Hepatocyte (in vitro differentiated cells): ENCODE data around the gene SNRNP200. TPM values are rescaled to one million over a fixed set of nuclear protein-coding genes. Genes with fewer than 3 reads are reported as not detected.
A peak's percentile ranks its signal among the peaks of the same experiment; 100 is the strongest.

ENCODE experiments used
- DNase-seq: peaks from one replicate; pipeline ENCODE4 v3.0.0-alpha.2; 2016; ENCODE audit warnings: low spot score
- H2AFZ ChIP-seq: fragments of 200-600 bp; sonication (generic); 2 replicates; pipeline ENCODE4 v1.6.0; 2016; ENCODE audit warnings: antibody characterized with exemption, mild to moderate bottlenecking
- H3K27ac ChIP-seq: fragments of 200-600 bp; sonication (generic); 2 replicates; pipeline ENCODE4 v1.5.1; 2016; ENCODE audit warnings: mild to moderate bottlenecking
- H3K27me3 ChIP-seq: fragments of 200-600 bp; sonication (generic); 2 replicates; pipeline ENCODE4 v1.6.1; 2016
- H3K36me3 ChIP-seq: fragments of 200-600 bp; sonication (generic); replicated peaks from 2 replicates; pipeline ENCODE4 v1.5.1; 2016; ENCODE audit warnings: low read depth; ENCODE audit not compliant: insufficient read depth
- H3K4me1 ChIP-seq: fragments of 200-600 bp; sonication (generic); 2 replicates; pipeline ENCODE4 v1.5.1; 2016; ENCODE audit warnings: mild to moderate bottlenecking, moderate library complexity; ENCODE audit not compliant: insufficient read depth
- H3K4me2 ChIP-seq: fragments of 200-600 bp; sonication (generic); 2 replicates; pipeline ENCODE4 v1.6.0; 2016
- H3K4me3 ChIP-seq: fragments of 200-600 bp; sonication (generic); 2 replicates; pipeline ENCODE4 v1.5.1; 2016; ENCODE audit warnings: mild to moderate bottlenecking
- H3K79me2 ChIP-seq: fragments of 200-600 bp; sonication (generic); 2 replicates; pipeline ENCODE4 v1.6.0; 2017; ENCODE audit warnings: mild to moderate bottlenecking
- H3K9me2 ChIP-seq: fragments of 200-600 bp; sonication (generic); replicated peaks from 2 replicates; pipeline ENCODE4 v1.6.0; 2017; ENCODE audit warnings: mild to moderate bottlenecking; ENCODE audit not compliant: insufficient read depth
- H3K9me3 ChIP-seq: fragments of 200-600 bp; sonication (generic); 2 replicates; pipeline ENCODE4 v1.5.1; 2016; ENCODE audit warnings: low read depth, mild to moderate bottlenecking
- H4K20me1 ChIP-seq: fragments of 200-600 bp; sonication (generic); 2 replicates; pipeline ENCODE4 v1.6.0; 2016; ENCODE audit warnings: mild to moderate bottlenecking; ENCODE audit not compliant: insufficient read depth, poor library complexity, severe bottlenecking
- CTCF ChIP-seq: fragments of 200-600 bp; sonication (generic); IDR thresholded peaks from 2 replicates; pipeline ENCODE4 v1.5.1; 2016; ENCODE audit warnings: antibody characterized with exemption, mild to moderate bottlenecking; ENCODE audit not compliant: poor library complexity
- EZH2 ChIP-seq: fragments of 200-600 bp; sonication (generic); IDR thresholded peaks from 2 replicates; pipeline ENCODE4 v1.6.1; 2016; ENCODE audit warnings: antibody characterized with exemption, mild to moderate bottlenecking, borderline replicate concordance
- EZH2phosphoT487 ChIP-seq: fragments of 200-600 bp; sonication (generic); IDR thresholded peaks from one replicate; pipeline ENCODE4 v1.6.1; 2018; ENCODE audit warnings: antibody characterized with exemption, mild to moderate bottlenecking, low read depth, moderate library complexity; ENCODE audit not compliant: unreplicated experiment, severe bottlenecking
- WGBS: methylation state at CpG from one replicate; pipeline ENCODE4 v1.1.6; 2016; ENCODE audit warnings: low lambda C conversion rate; ENCODE audit errors: missing lambda C conversion rate; 5-methylcytosine and 5-hydroxymethylcytosine counted together
- polyA plus RNA-seq: library from polyadenylated mRNA; unstranded; fragments of >200 nt; fragmentation: Nextera tagmentation; extraction: Ambion mirVana; gene quantifications from 2 replicates; pipeline ENCODE4 v1.2.1, GENCODE V29; 2016
- total RNA-seq: library from RNA; depleted of rRNA; stranded (reverse); fragments of >200 nt; gene quantifications from 2 replicates; pipeline ENCODE4 v1.2.3, GENCODE V29; 2014

Gene SNRNP200
- total and polyA plus RNA-seq, 2 experiments from 2014 or later, result 59.8 to 60.9 TPM

DNA sequence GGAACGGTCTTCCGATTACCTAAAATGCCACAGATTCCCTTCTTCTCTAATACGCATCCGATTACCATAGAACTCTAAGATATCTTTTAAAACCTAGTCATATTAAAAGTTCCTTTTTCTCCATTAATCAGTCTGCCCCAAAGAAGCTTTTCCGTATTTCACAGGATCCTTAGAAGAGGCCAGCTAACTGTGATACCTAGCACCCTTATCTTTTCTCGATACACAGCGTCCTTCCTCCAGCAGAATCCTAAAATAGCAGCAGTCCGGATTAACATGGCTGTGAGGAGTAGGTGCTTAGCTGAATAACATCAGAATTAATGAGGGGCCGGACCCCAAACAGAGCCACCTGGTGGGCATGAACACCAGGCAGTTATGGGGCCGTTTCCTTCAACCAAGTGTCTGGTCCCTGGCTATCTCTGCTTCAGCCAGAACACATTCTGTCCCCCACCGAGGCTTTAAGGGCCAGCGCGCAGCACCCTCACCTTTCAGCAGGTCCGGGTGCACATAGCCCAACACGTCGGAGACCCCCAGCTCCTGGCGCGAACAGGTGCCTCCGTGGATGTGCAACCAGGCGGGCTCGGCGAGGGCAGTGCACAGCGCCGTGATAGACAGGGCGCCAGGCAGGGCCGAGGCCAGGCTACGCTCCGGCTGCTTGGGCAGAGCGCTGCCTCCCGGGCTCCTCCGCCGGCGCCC, 40.5 kb downstream of the SNRNP200 start:
- peaks cover 64% of the 10 kb centered on the region for H3K79me2 ChIP-seq
- WGBS, result 20% methylated on average over 33 of the region's 33 CpGs
- peak; percentile 56 for DNase-seq

DNA sequence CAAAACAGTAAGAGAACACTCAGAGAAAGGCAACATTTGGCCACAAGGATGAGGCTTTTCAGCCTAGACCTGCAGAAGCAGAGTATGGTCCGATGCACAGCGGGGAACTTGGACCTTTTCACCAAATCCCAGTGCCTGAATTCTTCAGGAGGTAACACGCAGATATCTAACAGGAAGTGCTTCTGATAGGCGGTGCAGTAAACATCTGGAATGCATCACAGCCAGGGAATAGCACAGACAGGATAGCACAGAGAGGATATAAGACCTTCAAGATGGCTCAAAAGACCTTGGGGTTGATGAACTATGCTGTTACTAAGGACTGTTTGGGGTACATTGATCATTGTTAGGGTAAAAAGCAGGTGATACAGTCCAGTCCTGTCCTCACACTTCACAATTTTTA, 41.3 kb downstream of the SNRNP200 start:
- H3K4me1 ChIP-seq, result peaks cover 51% of the 10 kb centered on the region

More for the DNA sequence above, 40.5 kb downstream of the SNRNP200 start:
- no peak for TF ChIP-seq EZH2phosphoT487
- peak; percentile 59 for TF ChIP-seq CTCF
- no peak for TF ChIP-seq EZH2
- Histone ChIP-seq H4K20me1 (peaks cover 10% of the 10 kb centered on the region), H3K4me1 (peaks cover 43% of the 10 kb centered on the region), H3K4me2 (peak overlapping the region; percentile 99), H3K27me3 (no peaks in the 10 kb centered on the region), H3K4me3 (peak overlapping the region; percentile 62), H2AFZ (no peak overlapping the region), H3K36me3 (no peaks in the 10 kb centered on the region), H3K9me3 (no peaks in the 10 kb centered on the region), H3K9me2 (no peaks in the 10 kb centered on the region), H3K27ac (peak overlapping the region; percentile 88)

GRCh38 chr2:96262306-96262705, 43.0 kb downstream of the SNRNP200 start:
- H3K36me3 ChIP-seq, result no peaks in the 10 kb centered on the region
- peaks cover 75% of the 10 kb centered on the region for H3K79me2 ChIP-seq
- WGBS, result 93% methylated on average over 2 of the region's 2 CpGs
- no peak overlapping the region for H3K4me3 ChIP-seq
- no peak for DNase-seq
- no peak for TF ChIP-seq EZH2
- no peak for TF ChIP-seq EZH2phosphoT487
- TF ChIP-seq CTCF, result no peak
- H3K27me3 ChIP-seq, result no peaks in the 10 kb centered on the region
- H3K9me2 ChIP-seq, result no peaks in the 10 kb centered on the region
- H2AFZ ChIP-seq, result no peak overlapping the region
- peak overlapping the region; percentile 90 for H3K27ac ChIP-seq
- H3K9me3 ChIP-seq, result no peaks in the 10 kb centered on the region
- H3K4me2 ChIP-seq, result peak overlapping the region; percentile 54
- H3K4me1 ChIP-seq, result peaks cover 52% of the 10 kb centered on the region
- H4K20me1 ChIP-seq, result peaks cover 13% of the 10 kb centered on the region

More for the DNA sequence above, 41.3 kb downstream of the SNRNP200 start:
- H2AFZ ChIP-seq, result no peak overlapping the region
- H3K27me3 ChIP-seq, result no peaks in the 10 kb centered on the region
- H3K27ac ChIP-seq, result peak overlapping the region; percentile 88
- no peak overlapping the region for H3K4me3 ChIP-seq
- H3K79me2 ChIP-seq, result peaks cover 71% of the 10 kb centered on the region
- 42% methylated on average over 4 of the region's 4 CpGs for WGBS
- peaks cover 13% of the 10 kb centered on the region for H4K20me1 ChIP-seq
- H3K9me3 ChIP-seq, result no peaks in the 10 kb centered on the region
- H3K4me2 ChIP-seq, result peak overlapping the region; percentile 99
- no peak for DNase-seq
- no peaks in the 10 kb centered on the region for H3K36me3 ChIP-seq
- TF ChIP-seq CTCF, result no peak
- H3K9me2 ChIP-seq, result no peaks in the 10 kb centered on the region
